ENCODE measurements around the gene ZNF75A.

ZNF75A gene

GRCh38 chr16:3289998-3290673, 15.2 kb upstream of the ZNF75A start:
- no peak for DNase-seq (ENCODE audit: low read depth)

GRCh38 chr16:3292604-3293003, 12.7 kb upstream of the ZNF75A start:
- DNase-seq (ENCODE audit: low read depth), result no peak

GRCh38 chr16:3295209-3295608, 10.1 kb upstream of the ZNF75A start:
- no peak for DNase-seq (ENCODE audit: low read depth)

- no peak for DNase-seq (ENCODE audit: low read depth)
These were observed 9.5 kb upstream of the ZNF75A start for GRCh38 chr16:3295783-3296182.

GRCh38 chr16:3304370-3304769, 927 bp upstream of the ZNF75A start:
- DNase-seq (ENCODE audit: low read depth), result no peak

- no peak for DNase-seq (ENCODE audit: low read depth)
These were observed 781 bp downstream of the ZNF75A start for GRCh38 chr16:3306078-3306477.

- no peak for DNase-seq (ENCODE audit: low read depth)
These were observed 6.2 kb downstream of the ZNF75A start for GRCh38 chr16:3311496-3311895.

GRCh38 chr16:3317315-3317999, 12.2 kb downstream of the ZNF75A start:
- DNase-seq (ENCODE audit: low read depth), result no peak

GRCh38 chr16:3321816-3322215, 16.5 kb downstream of the ZNF75A start:
- DNase-seq (ENCODE audit: low read depth), result no peak

- no peak for DNase-seq (ENCODE audit: low read depth)
These were observed 22.2 kb downstream of the ZNF75A start for GRCh38 chr16:3327514-3327913.

- DNase-seq (ENCODE audit: low read depth), result no peak
These were observed 22.8 kb downstream of the ZNF75A start for GRCh38 chr16:3328104-3328503.

- no peak for DNase-seq (ENCODE audit: low read depth)
These were observed 23.3 kb downstream of the ZNF75A start for GRCh38 chr16:3328643-3329042.

- no peak for DNase-seq (ENCODE audit: low read depth)
These were observed 40.7 kb downstream of the ZNF75A start for GRCh38 chr16:3346041-3346440.

GRCh38 chr16:3347586-3347985, 42.3 kb downstream of the ZNF75A start:
- no peak for DNase-seq (ENCODE audit: low read depth)

GRCh38 chr16:3348547-3349167, 43.4 kb downstream of the ZNF75A start:
- DNase-seq (ENCODE audit: low read depth), result no peak

GRCh38 chr16:3349175-3349574, 43.9 kb downstream of the ZNF75A start:
- DNase-seq (ENCODE audit: low read depth), result no peak

GRCh38 chr16:3355589-3355988, 50.3 kb downstream of the ZNF75A start, which contains the start of gene OR2C1:
TSS of gene OR2C1 (plus strand) at chr16:3355889. CDS start at chr16:3355941, 52 bp downstream.
- no peak for DNase-seq (ENCODE audit: low read depth)

GRCh38 chr16:3356118-3356517, 50.8 kb downstream of the ZNF75A start:
- DNase-seq (ENCODE audit: low read depth), result no peak

GRCh38 chr16:3358871-3359270, 53.6 kb downstream of the ZNF75A start:
- DNase-seq (ENCODE audit: low read depth), result no peak

- no peak for DNase-seq (ENCODE audit: low read depth)
These were observed 57.6 kb downstream of the ZNF75A start for GRCh38 chr16:3362931-3363330.

- DNase-seq (ENCODE audit: low read depth), result no peak
These were observed 58.5 kb downstream of the ZNF75A start for GRCh38 chr16:3363793-3364192.

- DNase-seq (ENCODE audit: low read depth), result peak; percentile 79
These were observed 59.6 kb downstream of the ZNF75A start for GRCh38 chr16:3364774-3365427.

Data from stimulated activated CD8-positive, alpha-beta memory T cell treated with anti-CD3 and anti-CD28 coated beads, Interleukin-4, amount 100 ng/mL, for 24 hours (primary cell).